GM19043 (cell line): Measurements from ENCODE around the gene NR3C2.
A peak's percentile ranks its signal among the peaks of the same experiment; 100 is the strongest.

Experiments
- ATAC-seq: cut with Tn5 transposase; IDR thresholded peaks from one replicate; pipeline ENCODE4 v1.9.1; 2021; ENCODE audit warnings: low read depth; ENCODE audit not compliant: unreplicated experiment

NR3C2 gene

GRCh38 chr4:148441986-148442831 lies at the start of gene NR3C2:
Gene NR3C2, minus strand, starts transcription at chr4:148442414.
- peak; percentile 98 for ATAC-seq

GRCh38 chr4:148487181-148487580 lies 45.0 kb upstream of the NR3C2 start:
- no peak for ATAC-seq

GRCh38 chr4:148481636-148482035 lies 39.4 kb upstream of the NR3C2 start:
- ATAC-seq = no peak

- ATAC-seq = no peak
These were observed 35.1 kb upstream of the NR3C2 start for GRCh38 chr4:148477276-148477675.

- no peak for ATAC-seq
These were observed 27.7 kb upstream of the NR3C2 start for GRCh38 chr4:148469938-148470337.

- no peak for ATAC-seq
These were observed 12.6 kb upstream of the NR3C2 start for GRCh38 chr4:148454835-148455234.

- ATAC-seq = no peak
These were observed 11.6 kb upstream of the NR3C2 start for GRCh38 chr4:148453833-148454232.

- ATAC-seq = no peak
These were observed 10.8 kb upstream of the NR3C2 start for GRCh38 chr4:148452970-148453369.

- no peak for ATAC-seq
These were observed 7.7 kb upstream of the NR3C2 start for GRCh38 chr4:148449921-148450320.

GRCh38 chr4:148448141-148448540 lies 5.9 kb upstream of the NR3C2 start:
- no peak for ATAC-seq

GRCh38 chr4:148447681-148448080 lies 5.5 kb upstream of the NR3C2 start:
- no peak for ATAC-seq

- ATAC-seq = no peak
These were observed 3.7 kb upstream of the NR3C2 start for GRCh38 chr4:148445860-148446330.

GRCh38 chr4:148445071-148445859 lies 3.1 kb upstream of the NR3C2 start:
- no peak for ATAC-seq

- ATAC-seq = no peak
These were observed 2.3 kb upstream of the NR3C2 start for GRCh38 chr4:148444296-148445070.

GRCh38 chr4:148443512-148444295 lies 1.5 kb upstream of the NR3C2 start:
- ATAC-seq = no peak

GRCh38 chr4:148442832-148443511 lies 758 bp upstream of the NR3C2 start:
- peak; percentile 0 for ATAC-seq

GRCh38 chr4:148441624-148441985 lies 609 bp downstream of the NR3C2 start:
- ATAC-seq = no peak

GRCh38 chr4:148438047-148438446 lies 4.2 kb downstream of the NR3C2 start:
- no peak for ATAC-seq

GRCh38 chr4:148437439-148437838 lies 4.8 kb downstream of the NR3C2 start:
- no peak for ATAC-seq

- ATAC-seq = no peak
These were observed 5.7 kb downstream of the NR3C2 start for GRCh38 chr4:148436512-148436911.
